GM20000 (cell line): ENCODE data around the gene ZMAT3.

Experiments
- DNase-seq: peaks from one replicate; pipeline ENCODE4 v3.0.0; 2012; ENCODE audit warnings: low spot score
- CTCF ChIP-seq: IDR thresholded peaks from 2 replicates; pipeline ENCODE4 v1.5.1; 2012; ENCODE audit warnings: mild to moderate bottlenecking, control low read depth; ENCODE audit errors: extremely low read depth, missing control alignments

Gene ZMAT3

GRCh38 chr3:179098388-179099077 lies 26.9 kb upstream of the ZMAT3 start:
- no peak for DNase-seq
- no peak for TF ChIP-seq CTCF

- no peak for TF ChIP-seq CTCF
- no peak for DNase-seq
Measured at GRCh38 chr3:179093807-179094206, 22.2 kb upstream of the ZMAT3 start.

GRCh38 chr3:179091113-179091512 lies 19.5 kb upstream of the ZMAT3 start:
- TF ChIP-seq CTCF: no peak
- DNase-seq: no peak

GRCh38 chr3:179088306-179088705 lies 16.7 kb upstream of the ZMAT3 start:
- no peak for TF ChIP-seq CTCF
- DNase-seq: no peak

GRCh38 chr3:179083977-179084376 lies 12.4 kb upstream of the ZMAT3 start:
- TF ChIP-seq CTCF: no peak
- no peak for DNase-seq

- TF ChIP-seq CTCF: no peak
- no peak for DNase-seq
Measured at GRCh38 chr3:179082416-179082815, 10.8 kb upstream of the ZMAT3 start.

GRCh38 chr3:179081885-179082284 lies 10.3 kb upstream of the ZMAT3 start:
- DNase-seq: no peak
- TF ChIP-seq CTCF: no peak
